ENCODE measurements around the gene TEX53.

Gene TEX53

DNA sequence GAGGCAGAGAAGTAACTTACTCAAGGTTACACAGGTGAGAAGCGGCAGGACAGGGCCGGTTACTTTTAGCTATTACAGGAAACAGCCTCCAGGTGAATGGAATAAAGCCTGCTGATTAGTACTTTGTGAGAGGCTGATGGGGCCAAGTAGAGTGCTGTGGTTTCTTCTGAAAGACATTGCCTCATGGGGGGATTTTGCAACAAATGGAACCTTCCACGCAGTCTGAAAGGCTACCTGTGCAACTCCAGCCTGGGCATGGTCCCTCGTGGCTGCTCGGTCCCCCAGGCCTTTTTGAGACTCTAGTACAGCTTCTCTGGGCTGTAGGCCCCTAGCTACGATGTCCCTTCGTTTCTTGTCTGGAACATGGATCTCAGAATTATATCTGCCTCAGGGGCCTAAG, 44.5 kb downstream of the TEX53 start:
- DNase-seq (ENCODE audit: insufficient read length) (no peak), FAIRE-seq (no peak)
- TF ChIP-seq POLR2AphosphoS5 (IDR thresholded peaks at IDR 0.05; ENCODE audit: low read depth, low read length) (no peak), TAF1 (IDR thresholded peaks at IDR 0.05; ENCODE audit: borderline replicate concordance, low read depth, low read length) (no peak), POLR2A (IDR thresholded peaks at IDR 0.05; ENCODE audit: low read depth, low read length) (no peak)

DNA sequence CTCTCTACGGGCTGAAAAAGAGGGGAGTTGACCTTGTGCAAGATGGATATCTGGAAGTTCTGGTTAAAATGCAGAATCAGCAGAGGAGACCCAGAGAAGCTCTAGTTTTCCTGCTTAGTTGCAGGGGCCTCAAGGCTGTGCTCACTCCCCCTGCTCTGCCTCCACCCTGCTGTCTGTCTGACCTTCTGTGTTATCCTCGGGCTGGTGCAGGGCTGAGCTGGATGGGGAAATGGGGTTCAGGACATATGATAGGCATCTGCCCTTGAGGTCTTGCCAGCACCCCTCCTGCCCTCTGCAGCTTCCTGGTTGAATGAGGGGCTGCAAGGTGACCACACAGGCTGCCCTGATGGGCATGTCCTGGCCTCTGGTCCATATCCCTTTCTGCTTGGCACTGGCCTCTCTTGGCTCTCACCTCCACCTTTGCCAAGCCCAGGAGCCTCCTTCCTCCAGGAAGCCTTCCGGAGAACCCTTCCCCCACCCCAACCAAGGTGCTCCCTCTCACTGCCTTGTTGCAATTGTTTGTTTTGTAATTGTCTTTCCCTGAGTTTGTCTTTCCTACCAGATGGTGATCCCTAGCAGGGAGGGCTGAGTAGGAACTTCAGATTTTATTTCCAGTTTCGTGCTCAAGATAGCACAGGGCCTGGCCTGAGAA, 45.2 kb downstream of the TEX53 start:
- no peak for DNase-seq (ENCODE audit: insufficient read length)
- TF ChIP-seq TAF1 (IDR thresholded peaks at IDR 0.05; ENCODE audit: borderline replicate concordance, low read depth, low read length), result 0 out of 2 replicates have a peak, but pooled peaks have one; percentile 14
- TF ChIP-seq POLR2A (IDR thresholded peaks at IDR 0.05; ENCODE audit: low read depth, low read length), result no peak
- TF ChIP-seq POLR2AphosphoS5 (IDR thresholded peaks at IDR 0.05; ENCODE audit: low read depth, low read length), result no peak
- FAIRE-seq, result peak; percentile 5

DNA sequence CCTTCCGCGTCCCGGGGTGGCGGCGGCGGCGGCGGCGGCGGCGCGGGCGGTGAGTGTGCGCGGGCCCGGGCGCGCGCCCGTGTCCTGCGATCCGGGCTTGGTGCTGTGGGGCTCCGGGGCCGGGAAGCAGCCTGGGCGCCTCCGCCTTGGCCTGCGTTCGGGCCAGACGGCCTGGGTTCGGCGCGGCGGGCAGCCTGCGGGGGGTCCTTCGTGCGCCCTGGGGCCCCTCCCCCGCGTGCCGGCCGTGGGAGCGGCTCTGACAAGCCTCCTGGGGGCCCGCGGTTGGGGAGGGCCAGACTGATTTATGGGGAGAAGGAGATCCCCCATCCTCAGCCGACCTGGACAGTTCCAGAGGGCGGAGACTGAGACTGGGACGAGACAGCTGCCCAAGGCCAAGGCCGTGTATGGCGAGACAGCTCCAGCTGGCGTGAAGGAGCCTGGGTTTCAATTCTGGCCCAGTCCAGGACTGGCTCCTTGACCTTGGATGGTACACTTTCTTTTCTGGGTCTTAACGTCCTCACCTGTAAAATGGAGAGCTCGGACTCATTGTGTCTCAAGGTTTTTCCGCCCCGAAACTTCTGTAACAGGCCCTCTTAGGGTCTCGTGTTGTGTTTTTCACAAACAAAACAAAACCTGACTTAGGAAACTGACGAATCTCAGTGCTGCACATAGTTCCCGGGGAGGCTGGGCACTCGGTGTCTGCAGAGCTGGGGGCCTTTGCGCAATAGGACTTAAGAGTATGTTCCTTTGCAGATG, 45.9 kb downstream of the TEX53 start:
- FAIRE-seq, result no peak
- DNase-seq (ENCODE audit: insufficient read length), result peak; percentile 48
- TF ChIP-seq POLR2AphosphoS5 (IDR thresholded peaks at IDR 0.05; ENCODE audit: low read depth, low read length) (no peak), POLR2A (IDR thresholded peaks at IDR 0.05; ENCODE audit: low read depth, low read length) (peak; percentile 61)

DNA sequence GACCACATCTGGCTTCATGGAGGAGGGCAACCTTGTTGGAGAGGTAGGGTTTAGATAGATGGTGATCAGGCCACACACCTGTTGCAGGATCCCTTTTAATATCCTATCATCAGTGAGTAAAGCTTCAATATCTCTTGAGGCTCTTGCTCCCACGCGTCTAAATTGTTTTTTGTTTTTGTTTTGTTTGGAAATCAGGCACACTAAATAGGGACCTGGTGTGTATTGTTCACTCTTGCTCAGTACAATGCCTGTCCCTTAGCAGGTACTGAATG, 49.1 kb downstream of the TEX53 start:
- no peak for TF ChIP-seq POLR2AphosphoS5 (IDR thresholded peaks at IDR 0.05; ENCODE audit: low read depth, low read length)
- no peak for TF ChIP-seq TAF1 (IDR thresholded peaks at IDR 0.05; ENCODE audit: borderline replicate concordance, low read depth, low read length)
- TF ChIP-seq POLR2A (IDR thresholded peaks at IDR 0.05; ENCODE audit: low read depth, low read length), result no peak
- DNase-seq (ENCODE audit: insufficient read length), result no peak
- FAIRE-seq, result no peak

DNA sequence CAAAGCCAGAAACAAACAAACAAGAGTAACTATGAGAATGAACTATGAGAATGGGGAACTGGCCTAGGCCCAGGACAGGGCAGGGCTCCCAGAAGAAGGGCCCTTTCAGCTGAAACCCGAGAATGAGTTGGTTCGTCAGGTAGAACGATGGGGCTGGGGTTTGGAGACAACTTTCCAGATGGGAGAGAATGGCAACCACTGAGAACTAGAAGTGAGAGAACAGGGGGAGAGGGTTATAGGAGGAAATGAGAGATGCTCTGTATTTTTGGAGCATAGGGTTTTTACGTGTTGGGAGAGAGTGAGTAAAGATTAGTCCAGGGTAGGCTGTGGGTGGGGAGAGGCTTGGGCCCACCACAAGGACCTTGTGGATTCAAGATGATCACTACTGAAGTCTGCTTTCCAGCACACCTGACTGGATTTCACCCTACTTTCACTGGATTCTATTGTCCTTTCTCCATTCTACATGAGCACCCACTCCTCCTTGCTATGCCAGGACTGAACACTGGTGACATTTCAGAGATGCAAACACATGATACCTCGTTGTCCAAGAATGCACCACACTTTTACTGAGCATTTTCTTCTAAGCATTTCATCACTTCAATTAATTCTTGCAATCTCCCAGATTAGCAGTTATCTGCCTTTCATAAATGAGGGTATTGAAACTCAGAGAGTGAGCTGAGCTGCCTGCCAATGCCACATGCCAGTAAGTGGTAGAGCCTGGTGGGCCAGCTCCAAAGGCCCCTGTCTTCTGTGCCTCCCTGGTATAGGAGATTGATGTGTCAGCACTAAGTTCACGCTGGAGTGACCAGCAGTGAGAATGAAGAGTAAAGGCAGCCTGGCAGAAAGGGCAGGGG, 49.7 kb downstream of the TEX53 start:
- FAIRE-seq (no peak), DNase-seq (ENCODE audit: insufficient read length) (no peak)
- TF ChIP-seq POLR2AphosphoS5 (IDR thresholded peaks at IDR 0.05; ENCODE audit: low read depth, low read length) (no peak), POLR2A (IDR thresholded peaks at IDR 0.05; ENCODE audit: low read depth, low read length) (no peak), TAF1 (IDR thresholded peaks at IDR 0.05; ENCODE audit: borderline replicate concordance, low read depth, low read length) (no peak)

DNA sequence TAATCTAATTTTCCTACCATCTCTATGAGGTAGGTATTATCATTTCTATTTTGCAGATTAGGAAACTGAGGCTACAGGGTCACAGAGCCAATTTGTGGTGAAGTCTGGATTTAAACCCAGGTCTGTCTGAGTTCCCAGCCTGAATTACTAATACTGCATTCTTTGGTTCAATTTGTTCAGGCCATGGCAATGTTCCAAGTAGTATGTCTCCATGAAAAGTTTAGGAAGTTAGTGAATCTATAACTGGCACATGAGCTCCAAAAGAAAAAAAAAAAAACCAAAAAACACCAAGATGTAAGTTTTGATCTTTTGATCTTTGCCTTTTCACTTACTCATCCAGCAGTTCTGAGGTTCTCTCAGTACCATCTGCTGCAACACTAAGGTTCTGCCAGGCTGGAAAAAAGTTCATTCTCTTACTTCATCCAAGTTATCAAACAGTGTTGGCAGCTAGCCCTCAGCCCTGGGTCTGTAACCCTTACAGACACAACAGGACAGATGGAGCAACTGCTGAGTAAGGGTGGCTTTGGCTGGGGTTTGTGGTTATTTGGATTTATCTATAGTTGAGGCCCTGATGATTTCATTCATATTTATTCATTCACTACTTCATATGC, 50.9 kb downstream of the TEX53 start:
- DNase-seq (ENCODE audit: insufficient read length), result no peak
- TF ChIP-seq POLR2A (IDR thresholded peaks at IDR 0.05; ENCODE audit: low read depth, low read length), result no peak
- TF ChIP-seq TAF1 (IDR thresholded peaks at IDR 0.05; ENCODE audit: borderline replicate concordance, low read depth, low read length), result no peak
- TF ChIP-seq POLR2AphosphoS5 (IDR thresholded peaks at IDR 0.05; ENCODE audit: low read depth, low read length), result no peak
- FAIRE-seq, result no peak

Measured in GM12892 (cell line).